Stimulated activated CD4-positive, alpha-beta T cell treated with anti-CD3 and anti-CD28 coated beads, TNF-alpha, amount 100 ng/mL, for 4 hours (primary cell): ENCODE data around the gene LPAR2.

Source experiments
- DNase-seq, 3 experiments: peaks; one replicate each; pipeline ENCODE4 v3.0.0-alpha.2; 2020; ENCODE audit warnings: low read depth in 3 of 3

LPAR2 gene

GRCh38 chr19:19653597-19654147, 25.7 kb upstream of the LPAR2 start:
- DNase-seq, result no peak

- no peak for DNase-seq
These were observed 24.7 kb upstream of the LPAR2 start for GRCh38 chr19:19652482-19653295.

- DNase-seq, result no peak
These were observed 23.1 kb upstream of the LPAR2 start for GRCh38 chr19:19651076-19651475.

GRCh38 chr19:19650331-19650730, 22.3 kb upstream of the LPAR2 start:
- DNase-seq, result no peak

GRCh38 chr19:19649580-19649995, 21.6 kb upstream of the LPAR2 start:
- no peak for DNase-seq

GRCh38 chr19:19649155-19649554, 21.1 kb upstream of the LPAR2 start:
- no peak for DNase-seq

GRCh38 chr19:19647037-19647835, 19.2 kb upstream of the LPAR2 start:
- DNase-seq, result no peak

GRCh38 chr19:19645233-19645870, 17.3 kb upstream of the LPAR2 start:
- no peak for DNase-seq

GRCh38 chr19:19644054-19644388, 16.0 kb upstream of the LPAR2 start:
- DNase-seq, result no peak

GRCh38 chr19:19643158-19644053, 15.4 kb upstream of the LPAR2 start, which contains the start of gene GMIP:
Gene GMIP (minus strand): TSS chr19:19643657. CDS start chr19:19643529, 128 bp downstream.
- DNase-seq, result peak; percentile 71 to 80 (median 77)

- peak in 2 of 3 experiments; percentile 30 to 32 for DNase-seq
These were observed 14.6 kb upstream of the LPAR2 start for GRCh38 chr19:19642506-19643157.

- no peak for DNase-seq
These were observed 9.7 kb upstream of the LPAR2 start for GRCh38 chr19:19637523-19638251.

- DNase-seq, result no peak
These were observed 9.1 kb upstream of the LPAR2 start for GRCh38 chr19:19637186-19637522.

GRCh38 chr19:19636573-19637185, 8.7 kb upstream of the LPAR2 start:
- DNase-seq, result no peak

GRCh38 chr19:19635313-19635702, 7.3 kb upstream of the LPAR2 start:
- no peak for DNase-seq

GRCh38 chr19:19634516-19635312, 6.7 kb upstream of the LPAR2 start:
- DNase-seq, result no peak

- DNase-seq, result no peak
These were observed 5.9 kb upstream of the LPAR2 start for GRCh38 chr19:19633711-19634515.

GRCh38 chr19:19632661-19633060, 4.6 kb upstream of the LPAR2 start:
- DNase-seq, result no peak
